Liver (tissue), 9 donors: ENCODE data around the gene ITGA11. TPM values are rescaled to one million over a fixed set of nuclear protein-coding genes. Genes with fewer than 3 reads are reported as not detected.
A peak's percentile ranks its signal among the peaks of the same experiment; 100 is the strongest.

Experiments
- DNase-seq: peaks from one replicate; pipeline ENCODE4 v3.0.0-alpha.2; 2017; ENCODE audit warnings: low spot score
- H3K27ac ChIP-seq, 2 donors: one replicate each; pipeline ENCODE4 v1.7.0; 2013; ENCODE audit warnings: inconsistent platforms in 2 of 2, low read length in 2 of 2, control low read depth in 1 of 2, low read depth in 1 of 2, mild to moderate bottlenecking in 1 of 2
- H3K27me3 ChIP-seq, 4 donors: one replicate each; pipeline versions ENCODE4 v1.6.1 to v1.7.0; 2013; ENCODE audit warnings: low read length in 3 of 4, inconsistent platforms in 1 of 4, mild to moderate bottlenecking in 1 of 4, moderate library complexity in 1 of 4; ENCODE audit not compliant: control insufficient read depth in 4 of 4, insufficient read depth in 4 of 4
- H3K36me3 ChIP-seq, 4 donors: one replicate each; pipeline versions ENCODE4 v1.6.1 to v1.7.0; 2013; ENCODE audit warnings: low read length in 3 of 4, mild to moderate bottlenecking in 3 of 4, low read depth in 1 of 4, moderate library complexity in 1 of 4; ENCODE audit not compliant: control insufficient read depth in 4 of 4, insufficient read depth in 3 of 4
- H3K4me1 ChIP-seq, 4 donors: one replicate each; pipeline versions ENCODE4 v1.6.1 to v1.7.0; 2013; ENCODE audit warnings: low read length in 3 of 4, mild to moderate bottlenecking in 3 of 4, moderate library complexity in 1 of 4; ENCODE audit not compliant: control insufficient read depth in 4 of 4, insufficient read depth in 4 of 4
- H3K4me3 ChIP-seq, 3 donors: one replicate each; pipeline versions ENCODE4 v1.6.1 to v1.7.0; 2013; ENCODE audit warnings: low read length in 3 of 3, control low read depth in 1 of 3, low read depth in 1 of 3, mild to moderate bottlenecking in 1 of 3
- H3K9ac ChIP-seq, 2 donors: one replicate each; pipeline ENCODE4 v1.7.0; 2013; ENCODE audit warnings: low read length in 2 of 2, mild to moderate bottlenecking in 2 of 2, moderate library complexity in 2 of 2, control low read depth in 1 of 2, low read depth in 1 of 2
- H3K9me3 ChIP-seq, 4 donors: one replicate each; pipeline versions ENCODE4 v1.6.1 to v1.7.0; 2013; ENCODE audit warnings: low read length in 3 of 4; ENCODE audit not compliant: control insufficient read depth in 4 of 4
- FOXA1 ChIP-seq: IDR thresholded peaks from 2 replicates; pipeline ENCODE4 v1.6.1; 2016; ENCODE audit warnings: antibody characterized with exemption
- FOXA2 ChIP-seq: IDR thresholded peaks from 2 replicates; pipeline ENCODE4 v1.6.1; 2016; ENCODE audit warnings: antibody characterized with exemption
- RAD21 ChIP-seq, 2 donors: IDR thresholded peaks; 2 replicates each; pipeline ENCODE4 v1.6.1; 2016; ENCODE audit warnings: antibody characterized with exemption in 2 of 2, mild to moderate bottlenecking in 2 of 2
- TAF1 ChIP-seq: conservative IDR thresholded peaks from 2 replicates; pipeline ENCODE4 v1.6.1; 2016; ENCODE audit warnings: antibody characterized with exemption, mild to moderate bottlenecking
- WGBS: extraction: QIAGEN DNeasy Blood & Tissue Kit; methylation state at CpG from one replicate; pipeline ENCODE4 v1.1.7; 2013; 5-methylcytosine and 5-hydroxymethylcytosine counted together
- polyA plus RNA-seq, 2 donors: library from polyadenylated mRNA; stranded (reverse) in 1 of 2; unstranded in 1 of 2; fragments of 200-250 nt in 1 of 2; fragments of >200 nt in 1 of 2; fragmentation: Nextera tagmentation in 1 of 2; extraction: Ambion mirVana in 1 of 2; gene quantifications; one replicate each; pipeline versions ENCODE4 v1.2.1 to v1.2.3, GENCODE V29; 2013 to 2015
- total RNA-seq, 2 donors: library from RNA; depleted of rRNA; stranded (reverse); fragments of >200 nt; gene quantifications; one replicate each; pipeline ENCODE4 v1.2.3, GENCODE V29; 2014
- TF ChIP-seq, protein P1 (sequence below): IDR thresholded peaks from 2 replicates; pipeline ENCODE4 v1.6.1; 2016; ENCODE audit warnings: antibody characterized with exemption
- TF ChIP-seq, protein P2 (sequence below): fragments of 150-350 bp; IDR thresholded peaks from 2 replicates; pipeline ENCODE4 v1.5.1; 2017; ENCODE audit warnings: improper control_type of control experiment, low read depth, low read length; ENCODE audit not compliant: missing input control
- donor health status: healthy.
- donor health status: healthy.
- donor health status: healthy.
- donor health status: healthy.
- donor health status: healthy.

Gene ITGA11
- total and polyA plus RNA-seq, 4 donors: 0.32 to 1.0 (median 0.67) TPM

DNA sequence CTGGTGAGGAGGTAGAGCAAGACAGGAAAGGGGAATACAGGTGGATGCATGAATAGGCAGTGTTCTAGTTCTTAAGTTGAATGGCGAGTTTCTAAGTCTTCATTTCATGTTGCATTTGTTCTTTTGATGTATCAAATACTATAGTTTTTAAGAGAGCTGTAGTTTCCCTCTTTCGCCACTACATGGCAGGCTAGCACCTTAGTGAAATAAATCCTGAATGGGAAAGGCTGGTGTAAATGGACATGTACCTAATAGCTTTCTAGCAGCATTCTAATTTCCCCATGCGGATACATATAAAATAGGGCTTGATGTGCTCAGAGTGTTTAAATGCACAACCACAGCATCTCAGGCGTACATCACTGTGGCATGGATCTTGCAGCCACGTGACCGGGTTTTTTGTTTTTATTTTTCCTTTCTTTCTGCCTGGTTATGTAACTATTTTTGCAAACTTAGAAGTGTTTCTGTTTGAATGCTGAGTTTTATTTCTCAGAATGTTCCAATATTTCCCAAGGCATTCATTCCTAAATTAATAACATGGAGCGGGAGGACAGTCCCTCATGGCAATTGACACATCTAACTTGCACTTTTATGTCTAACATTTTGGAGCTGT lies 178.9 kb downstream of the ITGA11 start:
- Histone ChIP-seq H3K4me1 (peaks cover 0 to 17% (median 9%) of the 10 kb centered on the region in 4 donors), H3K9me3 (no peaks in the 10 kb centered on the region), H3K9ac (no peak overlapping the region), H3K27me3 (no peaks in the 10 kb centered on the region), H3K4me3 (no peak overlapping the region), H3K27ac (no peak overlapping the region), H3K36me3 (no peaks in the 10 kb centered on the region)
- TF ChIP-seq, protein P1, sequence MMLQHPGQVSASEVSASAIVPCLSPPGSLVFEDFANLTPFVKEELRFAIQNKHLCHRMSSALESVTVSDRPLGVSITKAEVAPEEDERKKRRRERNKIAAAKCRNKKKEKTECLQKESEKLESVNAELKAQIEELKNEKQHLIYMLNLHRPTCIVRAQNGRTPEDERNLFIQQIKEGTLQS: no peak
- TF ChIP-seq, protein P2, sequence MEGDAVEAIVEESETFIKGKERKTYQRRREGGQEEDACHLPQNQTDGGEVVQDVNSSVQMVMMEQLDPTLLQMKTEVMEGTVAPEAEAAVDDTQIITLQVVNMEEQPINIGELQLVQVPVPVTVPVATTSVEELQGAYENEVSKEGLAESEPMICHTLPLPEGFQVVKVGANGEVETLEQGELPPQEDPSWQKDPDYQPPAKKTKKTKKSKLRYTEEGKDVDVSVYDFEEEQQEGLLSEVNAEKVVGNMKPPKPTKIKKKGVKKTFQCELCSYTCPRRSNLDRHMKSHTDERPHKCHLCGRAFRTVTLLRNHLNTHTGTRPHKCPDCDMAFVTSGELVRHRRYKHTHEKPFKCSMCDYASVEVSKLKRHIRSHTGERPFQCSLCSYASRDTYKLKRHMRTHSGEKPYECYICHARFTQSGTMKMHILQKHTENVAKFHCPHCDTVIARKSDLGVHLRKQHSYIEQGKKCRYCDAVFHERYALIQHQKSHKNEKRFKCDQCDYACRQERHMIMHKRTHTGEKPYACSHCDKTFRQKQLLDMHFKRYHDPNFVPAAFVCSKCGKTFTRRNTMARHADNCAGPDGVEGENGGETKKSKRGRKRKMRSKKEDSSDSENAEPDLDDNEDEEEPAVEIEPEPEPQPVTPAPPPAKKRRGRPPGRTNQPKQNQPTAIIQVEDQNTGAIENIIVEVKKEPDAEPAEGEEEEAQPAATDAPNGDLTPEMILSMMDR: peak; percentile 93
- TF ChIP-seq TAF1 (no peak), RAD21 (IDR thresholded peaks at IDR 0.05) (peak; percentile 97 to 99)
- DNase-seq: no peak
- WGBS: 21% methylated on average over 7 of the region's 7 CpGs

DNA sequence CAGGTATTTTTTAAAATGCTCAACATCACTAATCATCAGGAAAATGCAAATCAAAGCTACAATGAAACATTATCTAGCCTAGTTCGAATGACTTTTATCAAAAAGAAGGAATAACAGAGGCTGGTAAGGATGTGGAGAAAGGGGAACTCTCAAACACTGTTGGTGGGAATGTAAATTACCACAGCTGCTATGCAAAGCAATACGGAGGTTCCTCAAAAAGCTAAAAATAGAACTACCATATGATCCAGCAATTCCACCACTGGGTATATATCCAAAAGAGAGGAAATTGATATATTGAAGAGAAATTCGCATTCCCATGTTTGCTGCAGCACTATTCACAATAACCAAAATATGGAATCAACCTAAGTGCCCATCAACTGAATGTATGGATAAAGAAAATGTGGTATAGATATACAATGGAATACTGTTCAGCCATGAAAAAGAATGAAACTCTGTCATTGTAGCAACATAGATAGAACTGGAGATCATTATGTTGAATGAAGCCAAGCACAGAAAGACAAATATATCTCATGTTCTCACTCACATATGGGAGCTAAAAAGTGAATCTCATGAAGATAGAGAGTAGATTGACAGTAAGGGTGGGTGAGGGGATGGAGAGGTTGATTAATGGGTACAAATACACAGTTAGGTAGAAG lies 182.8 kb downstream of the ITGA11 start:
- no peak for TF ChIP-seq FOXA2
- no peak for TF ChIP-seq FOXA1

More for the DNA sequence above, 182.8 kb downstream of the ITGA11 start:
- WGBS: 77% methylated on average over 3 of the region's 3 CpGs
- no peak for DNase-seq
- Histone ChIP-seq H3K36me3 (no peaks in the 10 kb centered on the region), H3K4me1 (peaks cover 0 to 5% (median 2%) of the 10 kb centered on the region in 4 donors), H3K27ac (no peak overlapping the region), H3K4me3 (no peak overlapping the region), H3K9me3 (no peaks in the 10 kb centered on the region), H3K27me3 (no peaks in the 10 kb centered on the region), H3K9ac (no peak overlapping the region)

Other genes starting within 250 kb of the ITGA11 start
- 1 to 10 TPM; 6.2 to 8.0 TPM for gene CALML4, start 226.8 kb downstream of the ITGA11 start, total RNA-seq
- gene CALML4, start 226.8 kb downstream of the ITGA11 start, polyA plus RNA-seq: 1 to 10 TPM; 3.6 to 6.8 TPM
- 10 to 100 TPM; 17.4 to 21.2 TPM for gene CLN6, start 202.4 kb downstream of the ITGA11 start, total RNA-seq
- gene CLN6, start 202.4 kb downstream of the ITGA11 start, polyA plus RNA-seq: 10 to 100 TPM in 1 of 2 donors, 1 to 10 TPM in 1; 7.2 to 13.3 TPM
- gene FEM1B, start 154.4 kb downstream of the ITGA11 start, total RNA-seq: 10 to 100 TPM; 27.7 to 39.5 TPM
- 1 to 10 TPM; 6.2 to 8.0 TPM for gene FEM1B, start 154.4 kb downstream of the ITGA11 start, polyA plus RNA-seq
- under 1 TPM; 0.50 to 0.65 TPM for gene CORO2B, start 146.8 kb upstream of the ITGA11 start, total RNA-seq
- under 1 TPM; 0.15 to 0.54 TPM for gene CORO2B, start 146.8 kb upstream of the ITGA11 start, polyA plus RNA-seq